HG03342 (cell line): ENCODE results near the gene KYAT1.
"Not testable (repeated sequence)": the region's sequence is repeated elsewhere in the genome, so short reads cannot be mapped to it uniquely, and the experiment has no call there.

Experiments
- ATAC-seq: cut with Tn5 transposase; IDR thresholded peaks from one replicate; pipeline ENCODE4 v1.9.1; 2021; ENCODE audit warnings: mild to moderate bottlenecking, moderate library complexity; ENCODE audit not compliant: unreplicated experiment

KYAT1 gene

GRCh38 chr9:128886211-128886891, 4.6 kb upstream of the KYAT1 start:
- ATAC-seq, result no peak

- no peak for ATAC-seq
Measured at GRCh38 chr9:128885798-128886197, 4.0 kb upstream of the KYAT1 start.

GRCh38 chr9:128885376-128885775, 3.6 kb upstream of the KYAT1 start:
- no peak for ATAC-seq

GRCh38 chr9:128884164-128884563, 2.4 kb upstream of the KYAT1 start:
- ATAC-seq, result no peak

- ATAC-seq, result no peak
Measured at GRCh38 chr9:128882677-128883603, 1.2 kb upstream of the KYAT1 start.

- ATAC-seq, result no peak
Measured at GRCh38 chr9:128877852-128878251, 3.9 kb downstream of the KYAT1 start.

- ATAC-seq, result not testable (repeated sequence)
Measured at GRCh38 chr9:128870941-128871265, 10.8 kb downstream of the KYAT1 start.

- ATAC-seq, result no peak
Measured at GRCh38 chr9:128870128-128870940, 11.4 kb downstream of the KYAT1 start.

GRCh38 chr9:128863647-128864046, 18.1 kb downstream of the KYAT1 start:
- no peak for ATAC-seq

GRCh38 chr9:128862401-128862851, 19.3 kb downstream of the KYAT1 start:
- no peak for ATAC-seq

- ATAC-seq, result no peak
Measured at GRCh38 chr9:128861501-128861900, 20.2 kb downstream of the KYAT1 start.

- no peak for ATAC-seq
Measured at GRCh38 chr9:128860937-128861336, 20.8 kb downstream of the KYAT1 start.

GRCh38 chr9:128858476-128858875, 23.3 kb downstream of the KYAT1 start:
- not testable (repeated sequence) for ATAC-seq

GRCh38 chr9:128854454-128854853, 27.3 kb downstream of the KYAT1 start:
- ATAC-seq, result not testable (repeated sequence)

GRCh38 chr9:128852646-128853045, 29.1 kb downstream of the KYAT1 start:
- ATAC-seq, result not testable (repeated sequence)

- not testable (repeated sequence) for ATAC-seq
Measured at GRCh38 chr9:128851779-128852600, 29.8 kb downstream of the KYAT1 start.

GRCh38 chr9:128851024-128851423, 30.7 kb downstream of the KYAT1 start:
- not testable (repeated sequence) for ATAC-seq

- ATAC-seq, result no peak
Measured at GRCh38 chr9:128847803-128848202, 33.9 kb downstream of the KYAT1 start.

- ATAC-seq, result no peak
Measured at GRCh38 chr9:128846680-128847030, 35.1 kb downstream of the KYAT1 start.

GRCh38 chr9:128845186-128845931, 36.4 kb downstream of the KYAT1 start:
- ATAC-seq, result no peak
